ENCODE data around the gene DNER.
A peak's percentile ranks its signal among the peaks of the same experiment; 100 is the strongest.

The DNER gene

GRCh38 chr2:229586746-229587705 is 127.3 kb downstream of the DNER start:
- peak; percentile 53 for DNase-seq (ENCODE audit: extremely low read depth, low read depth)
- peak; percentile 94 for TF ChIP-seq CTCF (IDR thresholded peaks at IDR 0.05; ENCODE audit: low read depth, low read length)

GRCh38 chr2:229586012-229586411 is 128.3 kb downstream of the DNER start:
- DNase-seq (ENCODE audit: extremely low read depth, low read depth) = no peak
- TF ChIP-seq CTCF (IDR thresholded peaks at IDR 0.05; ENCODE audit: low read depth, low read length) = no peak

- no peak for DNase-seq (ENCODE audit: extremely low read depth, low read depth)
- no peak for TF ChIP-seq CTCF (IDR thresholded peaks at IDR 0.05; ENCODE audit: low read depth, low read length)
Observed at GRCh38 chr2:229582151-229582550, 132.2 kb downstream of the DNER start.

GRCh38 chr2:229578052-229578846 is 136.1 kb downstream of the DNER start:
- no peak; the same call in 1 of the 2 replicates for TF ChIP-seq CTCF (IDR thresholded peaks at IDR 0.05; ENCODE audit: low read depth, low read length)
- no peak for DNase-seq (ENCODE audit: extremely low read depth, low read depth)

GRCh38 chr2:229575569-229576315 is 138.6 kb downstream of the DNER start:
- no peak for TF ChIP-seq CTCF (IDR thresholded peaks at IDR 0.05; ENCODE audit: low read depth, low read length)
- no peak for DNase-seq (ENCODE audit: extremely low read depth, low read depth)

- TF ChIP-seq CTCF (IDR thresholded peaks at IDR 0.05; ENCODE audit: low read depth, low read length) = no peak
- no peak for DNase-seq (ENCODE audit: extremely low read depth, low read depth)
Observed at GRCh38 chr2:229572507-229573271, 141.7 kb downstream of the DNER start.
